Activated CD8-positive, alpha-beta memory T cell treated with anti-CD3 and anti-CD28 coated beads, Interleukin-2, amount 50 U/mL, for 24 hours (primary cell): Measurements from ENCODE around the gene R3HDM2.

Experiments used
- DNase-seq: peaks from one replicate; pipeline ENCODE4 v3.0.0-alpha.2; 2020; ENCODE audit errors: extremely low read depth

Gene R3HDM2

GRCh38 chr12:57216921-57217879 is 213.6 kb downstream of the R3HDM2 start:
- no peak for DNase-seq

- no peak for DNase-seq
Measured at GRCh38 chr12:57216014-57216911, 214.6 kb downstream of the R3HDM2 start, which contains the start of gene NXPH4. Gene NXPH4, plus strand, starts transcription at chr12:57216794. Its CDS starts 176 bp downstream, at chr12:57216970.

DNA sequence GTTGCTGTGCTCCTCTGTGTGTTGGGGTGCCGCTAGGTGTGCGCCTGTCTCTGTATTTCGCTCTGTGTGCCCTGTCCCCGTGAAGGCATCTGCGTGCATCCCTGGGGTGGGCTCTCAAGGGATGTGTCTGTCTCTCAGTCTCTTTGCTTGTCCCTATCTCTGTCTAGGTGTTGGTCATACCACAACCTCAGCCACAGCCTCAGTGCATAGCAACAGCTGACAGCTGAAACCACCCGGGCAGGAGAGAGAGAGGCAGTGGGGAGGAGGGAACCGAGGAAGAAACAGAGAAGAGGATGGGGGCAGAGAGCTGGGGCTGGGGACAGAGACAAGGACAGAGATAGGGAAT is 215.2 kb downstream of the R3HDM2 start:
- DNase-seq = no peak

- no peak for DNase-seq
Measured at GRCh38 chr12:57215065-57215464, 215.8 kb downstream of the R3HDM2 start.

- DNase-seq = no peak
Measured at GRCh38 chr12:57214398-57214781, 216.5 kb downstream of the R3HDM2 start.

DNA sequence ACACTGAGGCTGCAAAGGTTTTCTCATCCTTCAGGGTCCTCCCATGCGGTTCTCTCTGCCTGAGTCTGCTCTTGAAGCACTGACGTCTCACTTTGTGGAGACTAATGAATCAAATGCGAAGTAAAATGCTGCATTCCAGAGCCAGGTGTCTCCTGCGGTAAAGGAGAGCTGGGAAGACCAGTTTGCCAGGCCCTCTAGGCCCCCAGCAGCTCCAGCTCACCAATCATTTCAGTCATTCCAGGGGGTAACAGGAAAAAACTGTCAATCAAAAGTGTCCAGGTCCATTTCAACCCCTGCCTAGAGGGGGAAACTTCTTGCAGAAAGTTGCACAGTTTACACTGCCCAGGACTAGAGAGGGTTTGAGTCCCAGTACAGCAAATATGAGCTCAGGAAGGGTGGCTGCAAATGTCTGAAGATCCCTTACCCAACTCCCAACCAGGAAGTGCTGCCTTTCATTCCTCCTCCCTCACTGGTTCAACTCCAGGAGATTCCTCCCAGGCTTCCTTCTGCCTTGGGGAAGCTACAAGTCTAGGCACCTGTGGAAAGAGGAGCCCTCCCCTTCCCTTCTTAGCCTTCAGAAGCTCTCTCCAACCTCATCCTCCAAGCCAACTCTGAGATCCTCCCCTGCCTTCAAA is 217.0 kb downstream of the R3HDM2 start:
- DNase-seq = no peak

DNA sequence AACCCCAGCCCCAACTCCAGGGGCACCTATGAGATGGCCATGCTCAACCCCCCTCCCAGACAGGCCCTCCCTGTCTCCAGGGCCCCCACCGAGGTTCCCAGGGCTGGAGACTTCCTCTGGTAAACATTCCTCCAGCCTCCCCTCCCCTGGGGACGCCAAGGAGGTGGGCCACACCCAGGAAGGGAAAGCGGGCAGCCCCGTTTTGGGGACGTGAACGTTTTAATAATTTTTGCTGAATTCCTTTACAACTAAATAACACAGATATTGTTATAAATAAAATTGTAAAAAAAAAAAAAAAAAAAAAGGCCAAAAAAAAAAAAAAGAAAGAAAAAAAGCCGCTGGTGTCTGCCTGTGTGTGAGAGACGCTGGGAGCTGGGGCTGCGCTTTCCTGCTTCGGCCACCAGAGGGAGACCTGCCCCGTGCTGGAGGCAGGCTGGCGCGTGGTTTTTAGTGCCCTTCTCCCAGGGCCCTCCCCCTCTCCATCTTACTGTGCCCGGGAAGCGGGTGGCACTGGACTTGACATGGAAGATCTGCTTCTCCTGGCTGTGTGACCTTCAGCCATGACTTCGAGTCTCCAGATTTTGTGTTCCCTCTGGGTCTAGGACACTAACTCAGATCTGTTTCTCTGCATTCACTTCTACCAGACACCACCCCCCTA is 217.7 kb downstream of the R3HDM2 start:
- DNase-seq = peak; percentile 58

DNA sequence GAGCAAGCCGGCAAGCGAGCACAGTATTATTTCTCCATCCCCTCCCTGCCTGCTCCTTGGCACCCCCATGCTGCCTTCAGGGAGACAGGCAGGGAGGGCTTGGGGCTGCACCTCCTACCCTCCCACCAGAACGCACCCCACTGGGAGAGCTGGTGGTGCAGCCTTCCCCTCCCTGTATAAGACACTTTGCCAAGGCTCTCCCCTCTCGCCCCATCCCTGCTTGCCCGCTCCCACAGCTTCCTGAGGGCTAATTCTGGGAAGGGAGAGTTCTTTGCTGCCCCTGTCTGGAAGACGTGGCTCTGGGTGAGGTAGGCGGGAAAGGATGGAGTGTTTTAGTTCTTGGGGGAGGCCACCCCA is 218.2 kb downstream of the R3HDM2 start:
- no peak for DNase-seq

GRCh38 chr12:57211791-57212700 is 218.8 kb downstream of the R3HDM2 start:
- no peak for DNase-seq

DNA sequence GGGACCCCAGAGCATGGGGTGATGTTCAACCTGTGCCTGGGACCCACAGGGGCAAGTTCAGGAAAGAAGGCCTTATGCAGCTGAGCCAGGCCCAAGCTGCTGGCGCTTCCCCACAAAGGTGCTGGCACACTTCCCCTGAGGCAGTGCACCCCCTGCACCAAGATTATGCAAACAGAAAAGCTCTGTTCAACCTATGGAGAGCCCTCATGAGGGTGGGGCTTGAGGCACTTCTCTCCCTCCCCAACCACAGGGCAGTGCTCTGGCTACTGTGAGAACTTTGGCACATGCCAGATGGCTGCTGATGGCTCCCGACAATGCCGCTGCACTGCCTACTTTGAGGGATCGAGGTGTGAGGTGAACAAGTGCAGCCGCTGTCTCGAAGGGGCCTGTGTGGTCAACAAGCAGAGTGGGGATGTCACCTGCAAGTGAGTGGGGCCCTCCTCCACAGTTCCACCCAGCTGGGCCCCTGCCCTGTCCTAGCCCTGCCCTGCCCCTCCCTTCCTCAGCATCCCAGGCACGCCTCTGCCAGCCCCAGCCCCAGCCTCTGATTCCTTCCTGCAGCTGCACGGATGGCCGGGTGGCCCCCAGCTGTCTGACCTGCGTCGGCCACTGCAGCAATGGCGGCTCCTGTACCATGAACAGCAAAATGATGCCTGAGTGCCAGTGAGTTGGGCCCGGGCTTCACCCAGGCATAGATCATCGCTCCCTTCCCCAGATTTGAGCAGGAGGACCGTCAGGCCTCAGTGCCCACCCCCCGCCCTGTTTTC is 219.7 kb downstream of the R3HDM2 start:
- DNase-seq = no peak

GRCh38 chr12:57210461-57210860 is 220.4 kb downstream of the R3HDM2 start:
- DNase-seq = no peak

- DNase-seq = no peak
Measured at GRCh38 chr12:57209916-57210315, 220.9 kb downstream of the R3HDM2 start.

DNA sequence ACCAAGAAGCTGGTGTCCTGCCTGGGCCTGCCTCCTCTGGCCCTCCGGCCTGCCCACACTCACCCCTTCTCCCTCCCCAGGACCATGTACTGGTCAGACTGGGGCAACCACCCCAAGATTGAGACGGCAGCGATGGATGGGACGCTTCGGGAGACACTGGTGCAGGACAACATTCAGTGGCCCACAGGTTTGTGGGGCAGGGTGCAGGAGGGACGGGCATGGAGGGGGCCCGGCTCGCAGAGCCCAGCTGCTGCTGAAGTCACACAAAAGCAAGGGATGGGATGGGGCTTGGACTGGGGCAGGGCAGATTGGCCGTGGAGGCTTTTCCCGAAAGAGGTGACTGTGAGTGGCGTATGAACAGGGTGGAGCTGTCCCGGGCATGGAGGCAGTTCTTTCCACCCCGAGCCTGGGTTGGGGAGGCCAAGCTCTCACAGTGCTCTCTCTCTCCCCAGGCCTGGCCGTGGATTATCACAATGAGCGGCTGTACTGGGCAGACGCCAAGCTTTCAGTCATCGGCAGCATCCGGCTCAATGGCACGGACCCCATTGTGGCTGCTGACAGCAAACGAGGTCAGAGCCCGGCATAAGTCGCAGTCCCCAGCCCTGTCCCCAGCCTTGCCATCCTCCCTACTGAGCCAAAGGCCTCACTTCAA is 222.1 kb downstream of the R3HDM2 start:
- DNase-seq = no peak

DNA sequence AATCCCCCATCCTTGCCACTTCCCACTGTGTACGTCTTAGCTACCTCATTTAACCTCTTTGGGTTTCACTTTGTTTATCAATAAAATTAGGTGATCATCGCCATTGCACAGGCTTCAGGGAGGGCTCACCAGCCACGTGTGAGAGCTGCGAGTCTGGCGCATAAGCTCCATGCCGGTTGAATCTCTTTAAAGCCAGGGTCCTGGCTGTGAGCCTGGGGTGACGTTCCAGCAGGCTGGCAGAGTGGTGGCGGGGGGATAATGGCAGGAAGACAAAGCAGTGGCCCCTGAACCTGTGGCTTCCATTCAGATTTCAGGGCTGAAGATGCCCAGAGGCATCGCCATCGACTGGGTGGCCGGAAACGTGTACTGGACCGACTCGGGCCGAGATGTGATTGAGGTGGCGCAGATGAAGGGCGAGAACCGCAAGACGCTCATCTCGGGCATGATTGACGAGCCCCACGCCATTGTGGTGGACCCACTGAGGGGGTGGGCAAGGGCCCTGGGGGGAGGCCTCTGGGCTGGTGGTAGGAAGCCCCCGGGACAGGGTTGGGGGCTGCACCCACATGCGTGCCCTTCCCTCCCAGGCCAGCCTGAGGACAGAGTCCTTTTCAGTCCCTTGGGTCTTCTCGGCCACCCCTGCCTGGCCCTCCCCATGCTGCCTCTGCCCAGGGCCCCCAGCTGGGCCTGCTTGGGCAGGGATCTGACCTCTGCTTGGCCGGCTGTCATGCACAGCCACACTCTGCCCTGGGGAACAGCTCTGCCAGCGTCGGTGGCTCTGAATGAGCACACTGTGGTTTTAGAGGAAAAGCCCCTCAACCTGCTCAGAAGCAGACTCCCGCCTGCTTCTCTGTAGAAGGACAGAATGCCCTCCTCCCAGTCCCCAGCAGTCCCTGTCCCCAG is 222.9 kb downstream of the R3HDM2 start:
- DNase-seq = no peak

- no peak for DNase-seq
Measured at GRCh38 chr12:57205931-57206330, 224.9 kb downstream of the R3HDM2 start.

GRCh38 chr12:57205186-57205585 is 225.7 kb downstream of the R3HDM2 start:
- DNase-seq = no peak

DNA sequence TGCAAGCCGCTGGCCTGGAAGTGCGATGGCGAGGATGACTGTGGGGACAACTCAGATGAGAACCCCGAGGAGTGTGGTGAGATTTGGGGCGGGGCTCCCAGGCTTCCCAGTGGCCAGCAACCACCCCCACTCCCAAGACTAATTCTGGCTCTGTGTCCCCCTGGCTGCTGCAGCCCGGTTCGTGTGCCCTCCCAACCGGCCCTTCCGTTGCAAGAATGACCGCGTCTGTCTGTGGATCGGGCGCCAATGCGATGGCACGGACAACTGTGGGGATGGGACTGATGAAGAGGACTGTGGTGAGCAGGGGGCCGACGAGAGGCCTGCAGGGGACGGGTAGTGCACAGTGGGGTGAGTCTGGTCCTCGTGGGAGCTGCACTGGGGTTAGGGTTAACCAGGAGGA is 226.4 kb downstream of the R3HDM2 start:
- no peak for DNase-seq

- no peak for DNase-seq
Measured at GRCh38 chr12:57203791-57204190, 227.1 kb downstream of the R3HDM2 start.
